CD4-positive, alpha-beta T cell treated with Interleukin-10 for 1 hour (primary cell): ENCODE data around the gene CROCC2.
A peak's percentile ranks its signal among the peaks of the same experiment; 100 is the strongest.

Experiments
- DNase-seq: peaks from one replicate; pipeline ENCODE4 v3.0.0-alpha.2; 2020

CROCC2 gene

GRCh38 chr2:240893363-240893844, 12.7 kb upstream of the CROCC2 start:
- DNase-seq, result peak; percentile 10

- no peak for DNase-seq
Measured at GRCh38 chr2:240894006-240894405, 12.1 kb upstream of the CROCC2 start.

- no peak for DNase-seq
Measured at GRCh38 chr2:240894836-240895558, 11.1 kb upstream of the CROCC2 start.

- no peak for DNase-seq
Measured at GRCh38 chr2:240895656-240896388, 10.3 kb upstream of the CROCC2 start, which contains the start of gene MAB21L4. MAB21L4 (minus strand) TSS chr2:240896156; CDS start chr2:240895997, 159 bp downstream.

- no peak for DNase-seq
Measured at GRCh38 chr2:240896394-240896793, 9.7 kb upstream of the CROCC2 start.

- no peak for DNase-seq
Measured at GRCh38 chr2:240896871-240897692, 9.1 kb upstream of the CROCC2 start.

GRCh38 chr2:240898108-240898730, 7.9 kb upstream of the CROCC2 start:
- no peak for DNase-seq

GRCh38 chr2:240898731-240899467, 7.2 kb upstream of the CROCC2 start:
- DNase-seq, result no peak

- no peak for DNase-seq
Measured at GRCh38 chr2:240899468-240899865, 6.7 kb upstream of the CROCC2 start.

GRCh38 chr2:240900141-240900860, 5.8 kb upstream of the CROCC2 start:
- no peak for DNase-seq

- no peak for DNase-seq
Measured at GRCh38 chr2:240901986-240902614, 4.0 kb upstream of the CROCC2 start.

GRCh38 chr2:240902615-240903041, 3.5 kb upstream of the CROCC2 start:
- no peak for DNase-seq

GRCh38 chr2:240903191-240904060, 2.7 kb upstream of the CROCC2 start:
- DNase-seq, result no peak

GRCh38 chr2:240904216-240905175, 1.6 kb upstream of the CROCC2 start:
- no peak for DNase-seq

- no peak for DNase-seq
Measured at GRCh38 chr2:240905176-240905781, 857 bp upstream of the CROCC2 start.

- DNase-seq, result no peak
Measured at GRCh38 chr2:240906911-240907590, 915 bp downstream of the CROCC2 start.

GRCh38 chr2:240909216-240909974, 3.3 kb downstream of the CROCC2 start:
- DNase-seq, result no peak
